ENCODE results near the gene RAB34.

The RAB34 gene

GRCh38 chr17:28675490-28675889, 42.2 kb downstream of the RAB34 start:
- DNase-seq: no peak

GRCh38 chr17:28669918-28670317, 47.8 kb downstream of the RAB34 start:
- no peak for DNase-seq

GRCh38 chr17:28667870-28668269, 49.8 kb downstream of the RAB34 start:
- no peak for DNase-seq

GRCh38 chr17:28665994-28666393, 51.7 kb downstream of the RAB34 start:
- DNase-seq: no peak

All from central memory CD4-positive, alpha-beta T cell (primary cell).